GM11168 (cell line): Measurements from ENCODE around the gene STRBP.

Experiments
- in situ Hi-C: fragments of 300-500 bp; cut with MboI; formaldehyde crosslinking; loops from one replicate; pipeline ENCODE4 v1.12.0; 2022; ENCODE audit warnings: low sequenced_read_pairs; ENCODE audit not compliant: unreplicated experiment

Gene STRBP

GRCh38 chr9:123084256-123084655 is 184.1 kb downstream of the STRBP start:
- in situ Hi-C loops, result loop anchor here (5.0 kb wide), 1 partner anchor 268 kb away; no protein-coding TSS in a partner anchor

- in situ Hi-C loops, result loop anchor here (5.0 kb wide), 1 partner anchor 269 kb away; no protein-coding TSS in a partner anchor
These were observed 184.7 kb downstream of the STRBP start for GRCh38 chr9:123083680-123084079.

- in situ Hi-C loops, result loop anchor here (5.0 kb wide), 1 partner anchor 270 kb away; no protein-coding TSS in a partner anchor
These were observed 186.6 kb downstream of the STRBP start for GRCh38 chr9:123081824-123082223.

- in situ Hi-C loops, result loop anchor here (5.0 kb wide), 1 partner anchor 272 kb away; no protein-coding TSS in a partner anchor
These were observed 187.9 kb downstream of the STRBP start for GRCh38 chr9:123080444-123080843.

- in situ Hi-C loops, result no loop called here
These were observed 193.8 kb downstream of the STRBP start for GRCh38 chr9:123074628-123075027.

- in situ Hi-C loops, result no loop called here
These were observed 194.4 kb downstream of the STRBP start for GRCh38 chr9:123073991-123074422.

GRCh38 chr9:123073441-123073840 is 194.9 kb downstream of the STRBP start:
- in situ Hi-C loops, result no loop called here

GRCh38 chr9:123072407-123072995 is 195.9 kb downstream of the STRBP start:
- in situ Hi-C loops, result no loop called here
